Ovary (tissue), 3 donors: Measurements from ENCODE around the gene ZNF148.

Experiments used
- EP300 ChIP-seq: sonication (generic); formaldehyde crosslinking; IDR thresholded peaks from one replicate; pipeline ENCODE4 v1.6.1; 2017; ENCODE audit warnings: antibody characterized with exemption
- POLR2A ChIP-seq: fragments of 450-650 bp; IDR thresholded peaks from one replicate; pipeline ENCODE4 v1.6.1; 2017; ENCODE audit warnings: antibody characterized with exemption, mild to moderate bottlenecking, moderate library complexity
- TF ChIP-seq, protein P1 (sequence below), 3 donors: fragments of 450-650 bp in 2 of 3; fragments of 200-600 bp in 1 of 3; IDR thresholded peaks; one replicate each; pipeline versions ENCODE4 v1.5.1 to v1.8.0; 2016 to 2022; ENCODE audit warnings: antibody characterized with exemption in 3 of 3, mild to moderate bottlenecking in 1 of 3
- donor health status: DM: no; HTN: no; CAD: no.

- TF ChIP-seq, protein P1, sequence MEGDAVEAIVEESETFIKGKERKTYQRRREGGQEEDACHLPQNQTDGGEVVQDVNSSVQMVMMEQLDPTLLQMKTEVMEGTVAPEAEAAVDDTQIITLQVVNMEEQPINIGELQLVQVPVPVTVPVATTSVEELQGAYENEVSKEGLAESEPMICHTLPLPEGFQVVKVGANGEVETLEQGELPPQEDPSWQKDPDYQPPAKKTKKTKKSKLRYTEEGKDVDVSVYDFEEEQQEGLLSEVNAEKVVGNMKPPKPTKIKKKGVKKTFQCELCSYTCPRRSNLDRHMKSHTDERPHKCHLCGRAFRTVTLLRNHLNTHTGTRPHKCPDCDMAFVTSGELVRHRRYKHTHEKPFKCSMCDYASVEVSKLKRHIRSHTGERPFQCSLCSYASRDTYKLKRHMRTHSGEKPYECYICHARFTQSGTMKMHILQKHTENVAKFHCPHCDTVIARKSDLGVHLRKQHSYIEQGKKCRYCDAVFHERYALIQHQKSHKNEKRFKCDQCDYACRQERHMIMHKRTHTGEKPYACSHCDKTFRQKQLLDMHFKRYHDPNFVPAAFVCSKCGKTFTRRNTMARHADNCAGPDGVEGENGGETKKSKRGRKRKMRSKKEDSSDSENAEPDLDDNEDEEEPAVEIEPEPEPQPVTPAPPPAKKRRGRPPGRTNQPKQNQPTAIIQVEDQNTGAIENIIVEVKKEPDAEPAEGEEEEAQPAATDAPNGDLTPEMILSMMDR (IDR thresholded peaks at IDR 0.05) = no peak
- TF ChIP-seq POLR2A (no peak), EP300 (no peak)
Measured at GRCh38 chr3:125280668-125281361, 94.3 kb downstream of the ZNF148 start.
